WI38 (cell line): ENCODE results near the gene KIT.

Experiments used
- H3K4me3 ChIP-seq: 2 replicates; pipeline ENCODE4 v1.5.1; 2011; ENCODE audit warnings: low read depth, mild to moderate bottlenecking, control low read depth, low read length
- TF ChIP-seq, protein P1 (sequence below): IDR thresholded peaks from 2 replicates; pipeline ENCODE4 v1.5.1; 2012; ENCODE audit warnings: low read depth, mild to moderate bottlenecking, control low read depth, low read length

KIT gene

DNA sequence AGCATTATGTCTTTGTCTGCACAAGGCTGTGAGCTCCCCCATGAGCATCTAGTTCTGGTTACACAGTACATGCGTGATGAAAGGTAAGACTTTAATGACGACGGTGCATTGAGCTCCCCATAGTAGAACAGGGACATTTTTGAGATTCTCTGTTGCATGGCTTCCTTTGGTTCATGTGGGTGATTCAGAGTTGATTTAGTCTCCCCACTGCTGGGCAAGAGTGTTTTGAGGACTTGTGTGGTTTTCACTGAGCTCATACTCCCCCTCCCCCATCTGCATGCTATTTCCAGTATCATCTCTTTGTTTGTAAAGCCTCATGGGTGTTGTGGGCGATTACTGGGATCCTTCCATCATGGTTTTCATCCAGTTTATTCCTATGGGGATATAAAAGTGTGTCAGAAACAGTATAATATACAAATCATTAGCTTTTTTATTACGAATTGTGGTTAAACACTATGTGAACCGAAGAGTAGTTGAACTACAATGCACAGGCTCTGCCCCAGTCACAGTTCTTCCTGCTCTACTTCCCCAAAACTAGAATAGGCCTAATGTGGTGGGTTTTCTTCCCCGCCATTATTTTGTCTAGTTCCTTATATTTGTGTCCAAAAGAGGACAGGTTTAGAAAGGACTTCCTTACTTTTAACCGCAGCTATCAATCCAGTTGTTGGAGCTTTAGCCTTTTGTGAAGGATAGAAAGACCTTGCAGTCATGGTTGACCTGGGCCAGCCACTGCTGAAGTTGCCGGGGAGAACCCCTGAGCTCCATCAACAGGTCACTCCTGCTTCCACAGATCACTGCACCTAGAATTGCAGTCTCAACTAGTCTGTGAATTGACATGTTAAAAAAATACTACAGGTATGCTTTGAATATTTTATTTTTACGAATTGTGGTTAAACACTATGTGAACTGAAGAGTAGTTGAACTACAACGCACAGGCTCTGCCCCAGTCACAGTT lies 30.4 kb downstream of the KIT start:
- H3K4me3 ChIP-seq = no peak overlapping the region

DNA sequence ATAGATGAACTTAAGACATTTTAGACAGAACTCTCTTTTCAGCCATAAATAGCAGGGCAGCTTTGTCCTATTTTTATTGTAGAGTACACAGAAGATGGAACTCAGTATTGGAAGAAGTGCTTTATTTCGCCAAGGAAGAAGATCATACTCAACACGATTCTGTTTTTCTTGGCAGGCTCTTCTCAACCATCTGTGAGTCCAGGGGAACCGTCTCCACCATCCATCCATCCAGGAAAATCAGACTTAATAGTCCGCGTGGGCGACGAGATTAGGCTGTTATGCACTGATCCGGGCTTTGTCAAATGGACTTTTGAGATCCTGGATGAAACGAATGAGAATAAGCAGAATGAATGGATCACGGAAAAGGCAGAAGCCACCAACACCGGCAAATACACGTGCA lies 37.6 kb downstream of the KIT start:
- H3K4me3 ChIP-seq = no peak overlapping the region
- TF ChIP-seq, protein P1, sequence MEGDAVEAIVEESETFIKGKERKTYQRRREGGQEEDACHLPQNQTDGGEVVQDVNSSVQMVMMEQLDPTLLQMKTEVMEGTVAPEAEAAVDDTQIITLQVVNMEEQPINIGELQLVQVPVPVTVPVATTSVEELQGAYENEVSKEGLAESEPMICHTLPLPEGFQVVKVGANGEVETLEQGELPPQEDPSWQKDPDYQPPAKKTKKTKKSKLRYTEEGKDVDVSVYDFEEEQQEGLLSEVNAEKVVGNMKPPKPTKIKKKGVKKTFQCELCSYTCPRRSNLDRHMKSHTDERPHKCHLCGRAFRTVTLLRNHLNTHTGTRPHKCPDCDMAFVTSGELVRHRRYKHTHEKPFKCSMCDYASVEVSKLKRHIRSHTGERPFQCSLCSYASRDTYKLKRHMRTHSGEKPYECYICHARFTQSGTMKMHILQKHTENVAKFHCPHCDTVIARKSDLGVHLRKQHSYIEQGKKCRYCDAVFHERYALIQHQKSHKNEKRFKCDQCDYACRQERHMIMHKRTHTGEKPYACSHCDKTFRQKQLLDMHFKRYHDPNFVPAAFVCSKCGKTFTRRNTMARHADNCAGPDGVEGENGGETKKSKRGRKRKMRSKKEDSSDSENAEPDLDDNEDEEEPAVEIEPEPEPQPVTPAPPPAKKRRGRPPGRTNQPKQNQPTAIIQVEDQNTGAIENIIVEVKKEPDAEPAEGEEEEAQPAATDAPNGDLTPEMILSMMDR = no peak

More for the DNA sequence above, 30.4 kb downstream of the KIT start:
- TF ChIP-seq, protein P1 = no peak

DNA sequence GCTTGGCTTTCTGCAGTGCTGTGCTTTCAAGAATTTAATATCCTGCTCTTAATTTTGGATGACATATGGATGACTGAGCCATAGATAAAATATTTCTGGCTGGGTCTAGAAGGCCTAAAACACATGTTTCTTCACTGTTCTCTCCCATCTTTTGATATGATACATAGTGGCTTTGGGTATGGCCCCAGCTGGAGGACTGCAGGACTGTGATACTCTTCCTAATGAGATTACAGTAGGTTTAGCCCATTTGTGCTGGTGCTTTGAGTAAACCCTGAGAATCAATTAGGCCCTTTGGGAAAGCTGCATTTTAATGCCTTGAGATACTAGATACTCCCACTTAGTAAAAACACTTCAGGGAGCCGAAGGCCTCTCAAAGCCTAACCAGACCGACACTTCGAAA lies 38.0 kb downstream of the KIT start:
- no peak overlapping the region for H3K4me3 ChIP-seq
- TF ChIP-seq, protein P1 = no peak

DNA sequence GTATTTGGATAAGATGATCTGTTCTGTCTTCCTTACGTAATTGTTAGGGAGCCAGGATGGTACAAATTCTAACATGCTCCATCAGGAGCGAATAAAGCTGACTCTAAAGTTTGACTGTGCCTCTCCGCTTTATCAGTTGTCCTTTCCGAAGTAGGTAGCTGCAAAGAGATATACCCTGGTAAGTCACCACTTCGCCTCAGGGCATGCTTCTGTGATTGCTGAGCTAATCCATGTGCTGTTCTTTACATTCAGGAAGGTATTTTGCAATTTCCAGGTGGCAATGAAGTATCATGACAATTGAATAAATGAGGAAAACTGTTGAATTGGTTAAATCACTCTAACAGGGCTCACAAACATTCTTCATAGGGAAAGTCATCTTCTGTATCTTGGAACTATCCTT lies 38.9 kb downstream of the KIT start:
- no peak overlapping the region for H3K4me3 ChIP-seq
- TF ChIP-seq, protein P1 = no peak

DNA sequence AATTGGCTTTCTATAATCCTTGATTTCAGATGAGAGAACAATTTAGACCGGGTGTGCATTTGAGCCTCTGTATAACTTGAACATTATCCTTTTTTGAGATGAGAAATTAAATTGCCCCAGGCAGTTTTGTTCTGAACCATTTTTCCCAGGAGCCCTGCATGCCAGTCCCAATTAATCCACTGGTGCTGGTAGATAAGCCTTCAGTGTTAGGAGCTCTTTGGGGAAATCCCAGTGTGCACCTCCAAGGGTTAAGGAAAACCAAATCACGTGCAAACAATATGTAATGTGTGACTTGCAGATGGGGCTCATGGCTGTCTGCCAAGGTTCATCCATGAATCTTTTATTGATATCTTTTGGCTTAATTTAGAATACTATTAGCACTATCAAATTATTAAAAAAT lies 43.2 kb downstream of the KIT start:
- TF ChIP-seq, protein P1 = no peak
- no peak overlapping the region for H3K4me3 ChIP-seq

DNA sequence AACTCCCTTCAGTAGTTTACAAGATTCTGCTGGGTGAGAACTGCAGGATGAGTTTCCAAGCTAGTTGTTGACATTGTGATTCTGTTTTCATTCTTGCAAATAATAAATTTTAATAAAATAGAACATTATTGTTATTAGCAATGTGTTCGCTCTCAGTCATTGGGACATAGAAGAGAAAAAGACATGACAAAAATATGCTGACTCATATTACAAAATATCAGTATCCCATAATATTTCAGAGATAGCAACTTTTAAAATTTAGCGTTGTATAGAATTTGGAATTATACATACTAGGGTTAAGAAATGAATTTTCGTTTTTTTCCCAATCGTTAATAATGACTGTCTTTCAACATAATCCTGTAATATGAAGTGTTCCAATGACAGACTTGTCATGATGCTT lies 45.4 kb downstream of the KIT start:
- TF ChIP-seq, protein P1 = no peak
- no peak overlapping the region for H3K4me3 ChIP-seq

DNA sequence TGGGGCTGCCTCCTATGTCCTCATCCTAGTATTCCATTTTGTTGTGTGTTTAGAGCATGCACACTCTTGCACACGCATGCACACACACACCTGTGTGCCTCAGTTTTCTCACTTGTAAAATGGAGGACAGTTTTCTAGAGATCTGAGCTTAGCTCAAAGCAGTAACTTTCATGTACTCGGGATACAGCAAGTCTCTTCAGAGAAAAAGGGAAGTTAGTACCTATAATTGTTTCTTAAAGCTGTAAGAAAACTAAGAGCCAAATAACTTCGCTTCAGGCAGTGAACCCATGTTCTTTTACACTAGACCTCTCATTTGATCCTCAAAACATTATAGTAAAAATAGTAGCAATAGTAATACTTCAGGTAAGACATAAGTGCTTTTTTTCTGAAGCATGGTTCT lies 49.6 kb downstream of the KIT start:
- H3K4me3 ChIP-seq = no peak overlapping the region
- TF ChIP-seq, protein P1 = no peak
